Uterus (tissue), 4 donors: Measurements from ENCODE around the gene DMXL2. TPM values are rescaled to one million over a fixed set of nuclear protein-coding genes. Genes with fewer than 3 reads are reported as not detected.

Experiments used
- DNase-seq, 2 donors: peaks; one replicate each; pipeline ENCODE4 v3.0.0-alpha.2; 2019 to 2020
- H3K27ac ChIP-seq, 2 donors: fragments of 200-600 bp; sonication (generic); 1 replicate in 1 of 2; 2 replicates in 1 of 2; pipeline ENCODE4 v1.5.1; 2016 to 2018
- H3K27me3 ChIP-seq, 2 donors: fragments of 200-600 bp; sonication (generic); one replicate each; pipeline ENCODE4 v1.5.1; 2018 to 2019; ENCODE audit warnings: control low read depth in 1 of 2
- H3K36me3 ChIP-seq, 2 donors: fragments of 200-600 bp; sonication (generic); one replicate each; pipeline ENCODE4 v1.5.1; 2019; ENCODE audit warnings: control low read depth in 1 of 2
- H3K4me1 ChIP-seq, 2 donors: fragments of 200-600 bp; sonication (generic); one replicate each; pipeline ENCODE4 v1.5.1; 2018 to 2019; ENCODE audit warnings: control low read depth in 1 of 2
- H3K4me3 ChIP-seq, 2 donors: fragments of 200-600 bp; sonication (generic); 1 replicate in 1 of 2; 2 replicates in 1 of 2; pipeline ENCODE4 v1.5.1; 2018 to 2019; ENCODE audit warnings: mild to moderate bottlenecking in 1 of 2
- H3K9me3 ChIP-seq, 2 donors: fragments of 200-600 bp; sonication (generic); one replicate each; pipeline ENCODE4 v1.5.1; 2019; ENCODE audit warnings: control low read depth in 1 of 2
- CTCF ChIP-seq, 4 experiments: fragments of 200-600 bp in 2 of 4; fragments of 450-650 bp in 2 of 4; sonication (generic) in 2 of 4; IDR thresholded peaks; one replicate each; pipeline ENCODE4 v1.5.1; 2016 to 2019; ENCODE audit warnings: antibody characterized with exemption in 4 of 4, mild to moderate bottlenecking in 2 of 4, moderate library complexity in 1 of 4
- POLR2A ChIP-seq, 2 donors: fragments of 450-650 bp; IDR thresholded peaks; one replicate each; pipeline ENCODE4 v1.6.1; 2016; ENCODE audit warnings: antibody characterized with exemption in 2 of 2, mild to moderate bottlenecking in 1 of 2, moderate library complexity in 1 of 2
- intact Hi-C: fragments of 100-400 bp; cut with DNase I; formaldehyde crosslinking; loops from one replicate; pipeline ENCODE4 v1.15.1; 2023; ENCODE audit warnings: low total_unique reads
- total RNA-seq, 4 donors: library from RNA; depleted of rRNA in 3 of 4; stranded (reverse); fragments of >200 nt in 3 of 4; gene quantifications; one replicate each; pipeline versions ENCODE4 v1.1.0 to v1.2.4, GENCODE V29; 2014 to 2023
- donor health status: DM: yes; HTN: yes; CAD: no.

DMXL2 gene
- total RNA-seq, 4 donors from 2014 or later, result 6.9 to 100 (median 26.6) TPM

- Histone ChIP-seq H3K9me3 (no peaks in the 10 kb centered on the region), H3K27ac (no peak overlapping the region), H3K36me3 (no peaks in the 10 kb centered on the region), H3K4me3 (no peak overlapping the region), H3K4me1 (no peaks in the 10 kb centered on the region), H3K27me3 (no peaks in the 10 kb centered on the region)
- no peak for TF ChIP-seq POLR2A (IDR thresholded peaks at IDR 0.05)
- no peak for TF ChIP-seq CTCF (IDR thresholded peaks at IDR 0.05)
- intact Hi-C loops, result no loop called here
- DNase-seq, result no peak
Measured at GRCh38 chr15:51499379-51499976, 123.1 kb downstream of the DMXL2 start.

GRCh38 chr15:51497806-51498205 lies 124.8 kb downstream of the DMXL2 start:
- TF ChIP-seq POLR2A (IDR thresholded peaks at IDR 0.05), result no peak
- no peak for TF ChIP-seq CTCF (IDR thresholded peaks at IDR 0.05)

GRCh38 chr15:51496246-51496645 lies 126.3 kb downstream of the DMXL2 start:
- H3K4me3 ChIP-seq, result no peak overlapping the region
- no peaks in the 10 kb centered on the region for H3K27me3 ChIP-seq
- intact Hi-C loops, result no loop called here
- no peak for DNase-seq
- no peaks in the 10 kb centered on the region for H3K9me3 ChIP-seq
- no peaks in the 10 kb centered on the region for H3K4me1 ChIP-seq
- TF ChIP-seq CTCF (IDR thresholded peaks at IDR 0.05) (no peak), POLR2A (IDR thresholded peaks at IDR 0.05) (no peak)
- H3K36me3 ChIP-seq, result no peaks in the 10 kb centered on the region
- H3K27ac ChIP-seq, result no peak overlapping the region

More at GRCh38 chr15:51497806-51498205, 124.8 kb downstream of the DMXL2 start:
- Histone ChIP-seq H3K9me3 (no peaks in the 10 kb centered on the region), H3K4me3 (no peak overlapping the region), H3K4me1 (no peaks in the 10 kb centered on the region), H3K27ac (no peak overlapping the region), H3K27me3 (no peaks in the 10 kb centered on the region), H3K36me3 (no peaks in the 10 kb centered on the region)
- DNase-seq, result no peak
- intact Hi-C loops, result no loop called here

- intact Hi-C loops, result no loop called here
- H3K4me3 ChIP-seq, result no peak overlapping the region
- H3K27ac ChIP-seq, result no peak overlapping the region
- no peaks in the 10 kb centered on the region for H3K4me1 ChIP-seq
- no peaks in the 10 kb centered on the region for H3K9me3 ChIP-seq
- TF ChIP-seq POLR2A (IDR thresholded peaks at IDR 0.05) (no peak), CTCF (IDR thresholded peaks at IDR 0.05) (no peak)
- DNase-seq, result no peak
- no peaks in the 10 kb centered on the region for H3K36me3 ChIP-seq
- H3K27me3 ChIP-seq, result no peaks in the 10 kb centered on the region
Measured at GRCh38 chr15:51494411-51495314, 127.9 kb downstream of the DMXL2 start.

GRCh38 chr15:51493892-51494291 lies 128.7 kb downstream of the DMXL2 start:
- no peaks in the 10 kb centered on the region for H3K9me3 ChIP-seq
- DNase-seq, result no peak
- TF ChIP-seq POLR2A (IDR thresholded peaks at IDR 0.05), result no peak
- no peak for TF ChIP-seq CTCF (IDR thresholded peaks at IDR 0.05)
- H3K36me3 ChIP-seq, result no peaks in the 10 kb centered on the region
- intact Hi-C loops, result no loop called here
- H3K27me3 ChIP-seq, result no peaks in the 10 kb centered on the region
- H3K4me1 ChIP-seq, result no peaks in the 10 kb centered on the region
- no peak overlapping the region for H3K27ac ChIP-seq
- H3K4me3 ChIP-seq, result no peak overlapping the region
